Left ventricle myocardium superior (tissue), 1 donor: ENCODE measurements around the gene CRY2. TPM values are rescaled to one million over a fixed set of nuclear protein-coding genes. Genes with fewer than 3 reads are reported as not detected.
"Not testable (repeated sequence)": the region's sequence is repeated elsewhere in the genome, so short reads cannot be mapped to it uniquely, and the experiment has no call there.

Experiments
- ATAC-seq: fragments of 200-7000 bp; cut with Tn5 transposase; one replicate; pipeline ENCODE4 v1.9.1; 2020; ENCODE audit warnings: mild to moderate bottlenecking, moderate library complexity
- DNase-seq: peaks from one replicate; pipeline ENCODE4 v3.0.0-alpha.2; 2020
- intact Hi-C: fragments of 100-400 bp; cut with micrococcal nuclease; formaldehyde crosslinking; loops from one replicate; pipeline ENCODE4 v1.11.0; 2022
- total RNA-seq: library from RNA; stranded (reverse); fragmentation: NEBNext Ultra II Directional; extraction: Animal tissue kit (Norgen Biotek cat#: 25700); gene quantifications from one replicate; pipeline ENCODE4 v1.2.1, GENCODE V29; 2021
- donor health status: DM: no; HTN: yes; CAD: no; lungs with severe emphysema.

Gene CRY2
- total RNA-seq, 1 donor from 2014 or later = 90.1 TPM

GRCh38 chr11:45810431-45811108 lies 36.7 kb upstream of the CRY2 start:
- DNase-seq (no peak), ATAC-seq (no peak)
- intact Hi-C loops = no loop called here

- intact Hi-C loops = no loop called here
- DNase-seq = no peak
- no peak for ATAC-seq
These were observed 36.2 kb upstream of the CRY2 start for GRCh38 chr11:45811109-45811435.

GRCh38 chr11:45811571-45812290 lies 35.5 kb upstream of the CRY2 start:
- intact Hi-C loops = no loop called here
- no peak for ATAC-seq
- no peak for DNase-seq

- DNase-seq = no peak
- ATAC-seq = no peak
- intact Hi-C loops = no loop called here
These were observed 34.4 kb upstream of the CRY2 start for GRCh38 chr11:45812581-45813548.

GRCh38 chr11:45815747-45816146 lies 31.5 kb upstream of the CRY2 start:
- ATAC-seq = no peak
- intact Hi-C loops = no loop called here
- DNase-seq = no peak

GRCh38 chr11:45816614-45817013 lies 30.7 kb upstream of the CRY2 start:
- intact Hi-C loops = no loop called here
- DNase-seq (no peak), ATAC-seq (peak; percentile 41)

- DNase-seq (no peak), ATAC-seq (no peak)
- intact Hi-C loops = no loop called here
These were observed 30.1 kb upstream of the CRY2 start for GRCh38 chr11:45817191-45817590.

GRCh38 chr11:45818961-45819605 lies 28.2 kb upstream of the CRY2 start:
- intact Hi-C loops = no loop called here
- no peak for ATAC-seq
- no peak for DNase-seq

GRCh38 chr11:45820211-45820857 lies 26.9 kb upstream of the CRY2 start:
- intact Hi-C loops = no loop called here
- no peak for DNase-seq

GRCh38 chr11:45826492-45826891 lies 20.8 kb upstream of the CRY2 start:
- intact Hi-C loops, ATAC-seq, DNase-seq: not testable (repeated sequence)

More at GRCh38 chr11:45820211-45820857, 26.9 kb upstream of the CRY2 start:
- ATAC-seq = no peak

GRCh38 chr11:45827123-45827522 lies 20.2 kb upstream of the CRY2 start:
- ATAC-seq (no peak), DNase-seq (no peak)
- intact Hi-C loops = no loop called here

GRCh38 chr11:45828996-45829395 lies 18.3 kb upstream of the CRY2 start:
- ATAC-seq (no peak), DNase-seq (no peak)
- intact Hi-C loops = no loop called here

- intact Hi-C loops = no loop called here
- ATAC-seq = peak; percentile 33
These were observed 16.7 kb upstream of the CRY2 start for GRCh38 chr11:45830596-45830995.

GRCh38 chr11:45832811-45833441 lies 14.3 kb upstream of the CRY2 start:
- DNase-seq (no peak), ATAC-seq (no peak)
- intact Hi-C loops = no loop called here

More at GRCh38 chr11:45830596-45830995, 16.7 kb upstream of the CRY2 start:
- no peak for DNase-seq

GRCh38 chr11:45833761-45834160 lies 13.5 kb upstream of the CRY2 start:
- ATAC-seq (no peak), DNase-seq (no peak)
- intact Hi-C loops = no loop called here

GRCh38 chr11:45834298-45834756 lies 12.9 kb upstream of the CRY2 start:
- ATAC-seq (no peak), DNase-seq (no peak)
- intact Hi-C loops = no loop called here

- no peak for ATAC-seq
- DNase-seq = no peak
- intact Hi-C loops = no loop called here
These were observed 8.1 kb upstream of the CRY2 start for GRCh38 chr11:45839204-45839603.

- intact Hi-C loops, DNase-seq, ATAC-seq: not testable (repeated sequence)
These were observed 7.0 kb upstream of the CRY2 start for GRCh38 chr11:45840251-45840650.
